Central memory CD4-positive, alpha-beta T cell (primary cell): ENCODE results near the gene USP19.
A peak's percentile ranks its signal among the peaks of the same experiment; 100 is the strongest.

Experiments used
- DNase-seq: peaks from one replicate; pipeline ENCODE4 v3.0.0; 2022
- total RNA-seq, 3 experiments: gene quantifications; one replicate each; lab custom pipeline; 2026; lab: John Stamatoyannopoulos, UW

The USP19 gene
- total RNA-seq = 109 to 131 (median 117) reads per million in 3 experiments

GRCh38 chr3:49120438-49121131 is at the start of gene USP19:
Gene USP19, minus strand, starts transcription at chr3:49120823. Its CDS starts 1,678 bp downstream, at chr3:49119145.
- DNase-seq = peak; percentile 95

- DNase-seq = no peak
These were observed 46.3 kb upstream of the USP19 start for GRCh38 chr3:49166752-49167556.

GRCh38 chr3:49165771-49166751 is 45.4 kb upstream of the USP19 start, which contains the start of gene CCDC71:
Gene CCDC71, minus strand, starts transcription at chr3:49166331. Its CDS starts 2,123 bp downstream, at chr3:49164208.
- DNase-seq = peak; percentile 66

GRCh38 chr3:49164983-49165720 is 44.5 kb upstream of the USP19 start:
- no peak for DNase-seq

GRCh38 chr3:49163609-49164008 is 43.0 kb upstream of the USP19 start:
- no peak for DNase-seq

GRCh38 chr3:49162751-49163419 is 42.3 kb upstream of the USP19 start:
- DNase-seq = no peak

GRCh38 chr3:49161808-49162530 is 41.3 kb upstream of the USP19 start:
- no peak for DNase-seq

GRCh38 chr3:49161197-49161596 is 40.6 kb upstream of the USP19 start:
- DNase-seq = no peak

GRCh38 chr3:49158792-49159191 is 38.2 kb upstream of the USP19 start:
- DNase-seq = no peak

GRCh38 chr3:49158103-49158709 is 37.6 kb upstream of the USP19 start:
- peak; percentile 57 for DNase-seq

GRCh38 chr3:49157289-49157688 is 36.7 kb upstream of the USP19 start:
- DNase-seq = no peak

GRCh38 chr3:49153349-49153912 is 32.8 kb upstream of the USP19 start:
- DNase-seq = no peak

- DNase-seq = no peak
These were observed 31.0 kb upstream of the USP19 start for GRCh38 chr3:49151610-49152009.

GRCh38 chr3:49148159-49148558 is 27.5 kb upstream of the USP19 start:
- DNase-seq = no peak

GRCh38 chr3:49140080-49140479 is 19.5 kb upstream of the USP19 start:
- no peak for DNase-seq

GRCh38 chr3:49135499-49135898 is 14.9 kb upstream of the USP19 start:
- no peak for DNase-seq

GRCh38 chr3:49134471-49135265 is 14.0 kb upstream of the USP19 start:
- no peak for DNase-seq

- DNase-seq = no peak
These were observed 12.8 kb upstream of the USP19 start for GRCh38 chr3:49133226-49133951.
